ENCODE measurements around the gene NR4A3.

The NR4A3 gene

DNA sequence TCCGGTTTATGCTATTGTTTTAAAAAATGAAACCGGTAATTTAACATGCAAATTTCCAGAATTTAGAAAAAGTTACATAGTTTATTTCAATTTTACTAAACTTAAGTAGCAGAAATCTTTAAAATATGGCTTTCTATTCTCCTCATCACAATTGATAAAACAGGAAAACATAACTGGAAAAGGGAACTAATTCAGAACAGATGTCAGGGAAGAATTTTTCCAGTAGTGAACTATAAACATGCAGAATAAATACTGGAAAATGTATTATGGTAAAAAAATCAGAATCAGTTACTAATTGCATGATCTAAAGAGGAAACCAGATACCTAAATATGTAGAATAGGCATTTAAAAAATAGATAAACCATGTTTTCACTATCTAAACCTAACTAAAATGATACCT, 7.3 kb upstream of the NR4A3 start:
- DNase-seq (ENCODE audit: low read depth) = no peak

DNA sequence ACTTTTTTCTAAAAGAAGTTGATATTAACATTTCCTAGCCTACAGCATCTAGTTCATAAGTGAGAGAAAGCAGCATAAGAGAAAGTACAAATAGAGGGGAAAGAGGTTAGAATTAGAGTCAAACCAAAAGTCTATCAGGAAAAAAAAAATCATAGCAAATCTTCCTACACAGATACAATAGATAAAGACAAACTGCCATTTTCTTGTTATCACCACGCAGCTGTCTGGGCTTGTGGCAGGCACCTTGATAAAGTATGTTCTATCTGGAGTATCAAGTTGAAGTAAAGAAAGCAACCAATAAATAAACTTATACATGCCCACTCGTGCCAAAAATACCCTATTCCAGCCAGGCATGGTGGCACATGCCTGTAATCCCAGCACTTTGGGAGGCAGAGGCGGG, 5.3 kb upstream of the NR4A3 start:
- DNase-seq (ENCODE audit: low read depth) = no peak

GRCh38 chr9:99818500-99818899, 3.2 kb upstream of the NR4A3 start:
- DNase-seq (ENCODE audit: low read depth) = no peak

DNA sequence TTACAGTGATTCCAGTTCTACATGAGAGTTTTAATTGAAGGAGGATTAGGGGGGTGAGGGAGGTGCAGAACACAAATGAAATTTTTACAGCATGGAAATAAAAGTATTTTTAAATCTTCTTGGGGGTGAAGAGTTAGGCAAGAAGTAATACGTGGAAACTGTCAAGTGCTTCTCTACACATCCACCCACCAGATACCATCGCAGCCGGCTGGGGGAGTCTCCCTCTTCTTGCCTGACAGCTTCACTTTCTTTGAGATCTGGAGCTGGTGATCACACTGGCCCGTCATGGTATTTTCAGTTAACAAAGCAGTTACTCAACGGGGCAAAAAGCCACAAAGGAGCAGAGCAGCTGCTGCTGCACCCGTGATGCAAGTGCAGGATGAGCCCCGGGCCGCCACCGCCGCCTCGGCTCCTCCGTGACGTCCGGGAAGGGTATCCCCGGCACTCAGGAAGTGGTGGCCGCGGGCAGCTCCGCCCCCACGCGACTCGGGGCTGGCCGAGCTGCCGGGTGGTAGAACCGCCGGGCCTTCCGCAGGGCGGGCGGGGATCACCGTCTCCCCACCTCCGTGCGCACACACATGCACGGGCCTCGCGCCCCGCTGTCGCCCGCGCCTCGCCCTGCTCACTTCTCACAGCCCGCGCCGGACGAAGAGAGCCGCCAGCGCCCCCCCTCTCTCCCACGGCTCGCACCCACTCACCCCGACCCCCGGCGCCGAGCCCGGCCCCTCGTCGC, 2.4 kb upstream of the NR4A3 start:
- peak; percentile 76 for DNase-seq (ENCODE audit: low read depth)

- peak; percentile 79 for DNase-seq (ENCODE audit: low read depth)
Observed at GRCh38 chr9:99819856-99820684, 1.6 kb upstream of the NR4A3 start.

DNA sequence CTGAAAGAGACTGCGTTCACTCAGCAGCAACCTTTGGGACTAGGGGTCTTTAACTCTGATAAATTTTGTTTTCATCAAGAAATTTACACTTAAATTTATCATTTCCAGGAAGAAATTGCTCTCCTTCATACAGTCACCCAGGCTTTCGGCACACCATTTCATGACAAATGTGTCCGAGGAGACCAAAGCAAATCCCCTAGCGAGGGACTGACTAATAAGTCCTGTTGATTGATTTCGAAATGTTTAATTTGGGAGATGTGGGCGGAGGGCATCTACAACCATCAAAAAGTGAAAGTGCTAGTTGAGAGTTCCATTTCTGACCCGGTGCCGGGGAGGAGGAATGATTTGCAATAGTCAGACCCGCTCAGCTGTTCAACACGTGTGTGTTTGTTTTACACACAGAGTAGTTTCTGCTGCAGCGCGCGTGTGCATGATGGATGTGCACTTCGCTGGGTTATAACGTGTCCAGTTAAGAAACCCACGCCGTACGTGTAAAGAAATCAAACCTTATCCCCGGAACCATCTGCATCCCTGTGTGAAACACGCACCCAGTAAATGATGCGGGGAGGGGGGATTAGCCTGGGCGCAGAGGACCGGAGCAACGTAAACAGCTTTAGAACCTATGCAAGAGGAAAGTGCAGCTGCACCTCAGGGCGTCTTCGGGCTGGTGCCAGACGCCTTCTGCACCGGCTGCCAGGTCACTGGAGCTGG, 845 bp upstream of the NR4A3 start:
- DNase-seq (ENCODE audit: low read depth) = no peak

- no peak for DNase-seq (ENCODE audit: low read depth)
Observed at GRCh38 chr9:99822109-99822805, 572 bp downstream of the NR4A3 start.

DNA sequence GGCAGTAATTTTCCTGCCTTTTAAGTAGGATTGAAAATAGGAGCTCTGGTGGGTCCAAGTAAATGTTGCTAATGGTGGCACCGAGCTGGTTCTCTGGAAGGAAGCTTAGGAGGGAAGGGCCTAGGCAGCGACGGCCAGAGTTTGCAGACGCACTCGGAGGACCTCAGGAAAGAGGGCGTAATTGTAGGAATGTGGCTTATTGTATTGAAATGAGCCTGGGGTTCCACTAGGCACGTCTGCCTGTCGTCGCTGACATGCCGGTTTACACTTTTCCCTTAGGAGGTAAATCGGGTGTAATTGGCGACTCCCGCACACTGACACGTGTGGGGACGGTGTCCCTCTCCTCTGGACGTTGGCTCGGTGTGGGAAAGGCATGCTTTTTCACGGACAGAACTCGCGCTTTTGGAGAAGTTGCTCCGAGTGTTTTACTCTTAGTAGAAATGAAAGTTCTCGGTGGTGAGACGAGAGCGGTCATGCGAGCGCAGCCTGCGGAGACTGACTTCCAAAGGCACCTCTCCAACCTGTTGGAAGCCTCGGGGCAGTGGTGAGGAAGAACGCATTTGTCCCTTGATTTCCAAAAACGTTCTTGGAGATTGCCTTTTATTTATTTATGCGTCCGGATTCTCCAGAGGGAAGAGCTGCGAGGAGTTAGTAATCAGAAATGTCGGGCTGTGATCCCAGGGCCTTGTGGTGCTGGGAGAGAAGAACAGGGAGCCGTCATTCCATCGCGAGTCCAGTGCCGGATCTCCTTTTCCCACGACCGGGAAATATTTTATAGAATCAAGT, 1.3 kb downstream of the NR4A3 start:
- no peak for DNase-seq (ENCODE audit: low read depth)

DNA sequence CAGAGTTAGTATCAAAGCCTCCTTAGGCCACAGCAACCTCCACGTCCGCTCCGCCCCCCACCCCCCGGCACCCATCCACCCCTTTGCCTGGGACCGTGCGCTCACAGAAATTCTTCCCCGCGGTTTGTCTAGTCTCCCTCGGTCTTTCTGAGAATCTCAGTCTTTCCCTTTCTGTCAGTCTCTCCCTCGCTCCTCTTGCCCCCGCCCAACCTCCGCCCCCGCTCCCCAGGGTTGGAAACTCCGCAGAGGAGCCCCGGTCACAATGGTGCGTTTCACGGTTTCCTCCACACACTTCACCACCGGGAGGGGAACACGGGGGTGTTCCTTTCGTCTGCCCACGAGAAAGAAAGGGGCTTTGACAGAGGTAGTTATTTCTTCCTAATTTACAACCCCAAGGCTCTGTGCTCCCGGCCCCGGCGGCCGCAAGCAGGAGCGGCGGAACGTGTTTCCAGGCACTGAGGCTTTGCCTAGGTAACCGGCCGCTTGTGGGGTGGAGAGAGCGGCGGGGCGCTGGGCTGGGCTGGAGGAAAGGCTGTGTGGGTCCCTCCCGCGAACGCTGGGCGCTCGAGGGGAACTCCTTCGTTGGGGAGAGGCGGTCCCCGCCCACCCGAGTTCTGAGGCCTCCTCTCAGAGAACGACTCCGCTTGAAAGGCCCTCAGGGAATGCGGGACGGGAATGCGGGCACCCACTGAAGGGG, 2.1 kb downstream of the NR4A3 start:
- DNase-seq (ENCODE audit: low read depth) = no peak

GRCh38 chr9:99824378-99825171, 2.9 kb downstream of the NR4A3 start:
- DNase-seq (ENCODE audit: low read depth) = no peak

DNA sequence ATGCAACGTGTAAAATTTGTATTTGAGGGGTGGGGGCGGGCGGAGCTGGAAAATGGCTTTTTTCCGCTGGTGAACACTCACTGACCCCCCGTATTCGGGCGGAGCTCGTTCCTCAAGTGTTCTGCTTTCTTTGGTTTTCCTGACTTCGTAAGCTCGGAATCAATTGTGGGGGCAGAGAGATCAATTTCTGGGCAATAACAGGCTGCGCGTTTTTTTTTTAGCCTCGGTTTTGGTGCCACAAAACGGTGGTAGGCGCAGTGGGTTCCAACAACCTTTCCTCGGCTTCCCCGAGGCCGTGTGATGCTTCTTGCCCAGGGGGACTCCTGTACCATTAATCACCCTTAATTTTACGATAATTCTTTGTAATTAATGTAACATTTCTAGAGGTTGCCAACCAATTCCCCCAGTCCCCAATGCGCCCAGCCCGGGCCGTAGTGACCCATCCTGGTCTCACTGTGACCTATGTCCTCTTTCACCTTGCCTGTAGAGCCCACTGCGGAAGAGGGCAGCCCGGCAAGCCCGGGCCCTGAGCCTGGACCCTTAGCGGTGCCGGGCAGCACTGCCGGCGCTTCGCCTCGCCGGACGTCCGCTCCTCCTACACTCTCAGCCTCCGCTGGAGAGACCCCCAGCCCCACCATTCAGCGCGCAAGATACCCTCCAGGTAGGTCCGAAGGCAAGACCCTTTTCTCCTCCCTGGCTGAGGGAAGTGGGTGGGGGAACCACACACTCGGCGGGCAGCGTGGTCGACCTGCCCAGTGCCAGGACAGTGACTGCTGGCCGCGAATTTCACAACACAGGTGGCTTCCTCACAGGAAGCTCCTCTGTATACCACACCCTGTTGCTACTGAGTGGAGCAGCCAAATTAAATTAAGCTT, 3.7 kb downstream of the NR4A3 start:
- DNase-seq (ENCODE audit: low read depth) = no peak

GRCh38 chr9:99826579-99826978, 4.9 kb downstream of the NR4A3 start:
- DNase-seq (ENCODE audit: low read depth) = no peak

GRCh38 chr9:99827244-99827643, 5.6 kb downstream of the NR4A3 start:
- DNase-seq (ENCODE audit: low read depth) = no peak

GRCh38 chr9:99828054-99828416, 6.3 kb downstream of the NR4A3 start:
- DNase-seq (ENCODE audit: low read depth) = no peak

- DNase-seq (ENCODE audit: low read depth) = no peak
Observed at GRCh38 chr9:99828417-99829176, 6.9 kb downstream of the NR4A3 start.

DNA sequence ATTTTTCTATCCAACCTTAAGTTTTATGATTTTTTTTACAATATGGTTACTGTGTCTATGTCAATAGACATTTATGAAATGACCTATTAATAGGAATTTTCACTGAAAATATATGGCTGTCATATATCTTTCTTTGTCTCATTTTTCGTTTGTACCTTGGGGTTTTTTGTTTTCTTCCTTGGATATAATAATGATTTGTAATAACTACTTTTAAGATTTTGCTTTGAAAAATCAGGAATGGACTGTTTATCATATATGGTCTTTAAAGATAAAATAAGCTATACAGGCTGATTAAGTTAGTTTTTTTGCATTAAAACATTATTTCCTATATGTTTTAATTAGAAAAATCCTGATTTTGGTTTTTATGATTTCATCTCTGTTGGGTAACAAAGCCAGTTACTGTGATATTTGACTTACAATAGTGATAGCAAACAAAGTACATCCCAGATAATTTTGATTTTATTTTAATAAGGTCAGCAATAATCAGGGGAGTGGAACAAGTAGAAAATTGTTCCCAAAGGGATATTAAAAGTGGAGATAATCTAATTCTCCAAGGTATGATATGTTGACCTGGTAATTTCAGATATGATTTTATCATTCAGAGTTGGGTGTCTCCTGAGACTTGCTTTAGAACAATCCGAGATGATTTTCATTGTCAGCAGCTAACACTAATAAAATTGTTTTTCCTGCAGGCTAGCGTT, 10.3 kb downstream of the NR4A3 start:
- no peak for DNase-seq (ENCODE audit: low read depth)

GRCh38 chr9:99832558-99832864, 10.8 kb downstream of the NR4A3 start:
- no peak for DNase-seq (ENCODE audit: low read depth)

GRCh38 chr9:99833735-99834134, 12.1 kb downstream of the NR4A3 start:
- no peak for DNase-seq (ENCODE audit: low read depth)

Data from GM04504 (cell line).